Uterus (tissue), 4 donors: ENCODE results near the gene NPAS2. TPM values are rescaled to one million over a fixed set of nuclear protein-coding genes. Genes with fewer than 3 reads are reported as not detected.

ENCODE experiments used
- DNase-seq, 2 donors: peaks; one replicate each; pipeline ENCODE4 v3.0.0-alpha.2; 2019 to 2020
- H3K27ac ChIP-seq, 2 donors: fragments of 200-600 bp; sonication (generic); 1 replicate in 1 of 2; 2 replicates in 1 of 2; pipeline ENCODE4 v1.5.1; 2016 to 2018
- H3K27me3 ChIP-seq, 2 donors: fragments of 200-600 bp; sonication (generic); one replicate each; pipeline ENCODE4 v1.5.1; 2018 to 2019; ENCODE audit warnings: control low read depth in 1 of 2
- H3K36me3 ChIP-seq, 2 donors: fragments of 200-600 bp; sonication (generic); one replicate each; pipeline ENCODE4 v1.5.1; 2019; ENCODE audit warnings: control low read depth in 1 of 2
- H3K4me1 ChIP-seq, 2 donors: fragments of 200-600 bp; sonication (generic); one replicate each; pipeline ENCODE4 v1.5.1; 2018 to 2019; ENCODE audit warnings: control low read depth in 1 of 2
- H3K4me3 ChIP-seq, 2 donors: fragments of 200-600 bp; sonication (generic); 1 replicate in 1 of 2; 2 replicates in 1 of 2; pipeline ENCODE4 v1.5.1; 2018 to 2019; ENCODE audit warnings: mild to moderate bottlenecking in 1 of 2
- H3K9me3 ChIP-seq, 2 donors: fragments of 200-600 bp; sonication (generic); one replicate each; pipeline ENCODE4 v1.5.1; 2019; ENCODE audit warnings: control low read depth in 1 of 2
- CTCF ChIP-seq, 4 experiments: fragments of 200-600 bp in 2 of 4; fragments of 450-650 bp in 2 of 4; sonication (generic) in 2 of 4; IDR thresholded peaks; one replicate each; pipeline ENCODE4 v1.5.1; 2016 to 2019; ENCODE audit warnings: antibody characterized with exemption in 4 of 4, mild to moderate bottlenecking in 2 of 4, moderate library complexity in 1 of 4
- POLR2A ChIP-seq, 2 donors: fragments of 450-650 bp; IDR thresholded peaks; one replicate each; pipeline ENCODE4 v1.6.1; 2016; ENCODE audit warnings: antibody characterized with exemption in 2 of 2, mild to moderate bottlenecking in 1 of 2, moderate library complexity in 1 of 2
- intact Hi-C: fragments of 100-400 bp; cut with DNase I; formaldehyde crosslinking; loops from one replicate; pipeline ENCODE4 v1.15.1; 2023; ENCODE audit warnings: low total_unique reads
- total RNA-seq, 4 donors: library from RNA; depleted of rRNA in 3 of 4; stranded (reverse); fragments of >200 nt in 3 of 4; gene quantifications; one replicate each; pipeline versions ENCODE4 v1.1.0 to v1.2.4, GENCODE V29; 2014 to 2023
- donor health status: DM: yes; HTN: yes; CAD: no.

NPAS2 gene
- total RNA-seq = 10 to 100 TPM in 3 of 4 donors, 1 to 10 TPM in 1; 5.6 to 66.5 (median 24.9) TPM

GRCh38 chr2:100819370-100820272 is at the start of gene NPAS2:
NPAS2 (plus strand) TSS chr2:100820139; CDS start chr2:100904755, 84,616 bp downstream.
- no peak for TF ChIP-seq CTCF (IDR thresholded peaks at IDR 0.05)
- TF ChIP-seq POLR2A (IDR thresholded peaks at IDR 0.05) = peak in 1 of 2 donors; percentile 12
- peak; percentile 43 to 62 for DNase-seq
- Histone ChIP-seq H3K27me3 (no peaks in the 10 kb centered on the region), H3K4me3 (peak within 1 kb of the TSS; percentile 31 to 84), H3K4me1 (no peaks in the 10 kb centered on the region), H3K36me3 (no peaks in the 10 kb centered on the region), H3K9me3 (no peaks in the 10 kb centered on the region), H3K27ac (peak within 1 kb of the TSS; percentile 93 to 97)
- intact Hi-C loops = no loop called here

GRCh38 chr2:100771125-100771524 is 48.8 kb upstream of the NPAS2 start:
- no peaks in the 10 kb centered on the region for H3K36me3 ChIP-seq
- no peak for DNase-seq
- no peak overlapping the region for H3K4me3 ChIP-seq
- no peaks in the 10 kb centered on the region for H3K9me3 ChIP-seq
- intact Hi-C loops = no loop called here
- no peaks in the 10 kb centered on the region for H3K27me3 ChIP-seq
- no peaks in the 10 kb centered on the region for H3K4me1 ChIP-seq
- H3K27ac ChIP-seq = no peak overlapping the region
- TF ChIP-seq CTCF (IDR thresholded peaks at IDR 0.05) = no peak
- no peak for TF ChIP-seq POLR2A (IDR thresholded peaks at IDR 0.05)

GRCh38 chr2:100773538-100773937 is 46.4 kb upstream of the NPAS2 start:
- intact Hi-C loops = no loop called here
- H3K4me3 ChIP-seq = no peak overlapping the region
- no peaks in the 10 kb centered on the region for H3K27me3 ChIP-seq
- H3K36me3 ChIP-seq = no peaks in the 10 kb centered on the region
- no peaks in the 10 kb centered on the region for H3K9me3 ChIP-seq
- TF ChIP-seq POLR2A (IDR thresholded peaks at IDR 0.05) = no peak
- TF ChIP-seq CTCF (IDR thresholded peaks at IDR 0.05) = no peak
- no peak for DNase-seq
- H3K27ac ChIP-seq = no peak overlapping the region
- no peaks in the 10 kb centered on the region for H3K4me1 ChIP-seq

GRCh38 chr2:100776445-100776844 is 43.5 kb upstream of the NPAS2 start:
- Histone ChIP-seq H3K4me1 (no peaks in the 10 kb centered on the region), H3K9me3 (no peaks in the 10 kb centered on the region), H3K27ac (no peak overlapping the region), H3K27me3 (no peaks in the 10 kb centered on the region), H3K36me3 (no peaks in the 10 kb centered on the region), H3K4me3 (no peak overlapping the region)
- TF ChIP-seq CTCF (IDR thresholded peaks at IDR 0.05) = no peak
- TF ChIP-seq POLR2A (IDR thresholded peaks at IDR 0.05) = no peak
- no peak for DNase-seq
- intact Hi-C loops = no loop called here
